NCI-H2227 (cell line): ENCODE data around the gene PRR23A.

Experiments used
- DNase-seq: peaks from one replicate; lab custom pipeline; 2025; ENCODE audit not compliant: unreplicated experiment; lab: John Stamatoyannopoulos, UW

The PRR23A gene

GRCh38 chr3:138974462-138974861, 31.6 kb downstream of the PRR23A start:
- no peak for DNase-seq

- DNase-seq: no peak
Measured at GRCh38 chr3:138972941-138973340, 33.1 kb downstream of the PRR23A start.

GRCh38 chr3:138971766-138972320, 34.2 kb downstream of the PRR23A start:
- no peak for DNase-seq

GRCh38 chr3:138964923-138965322, 41.1 kb downstream of the PRR23A start:
- no peak for DNase-seq

DNA sequence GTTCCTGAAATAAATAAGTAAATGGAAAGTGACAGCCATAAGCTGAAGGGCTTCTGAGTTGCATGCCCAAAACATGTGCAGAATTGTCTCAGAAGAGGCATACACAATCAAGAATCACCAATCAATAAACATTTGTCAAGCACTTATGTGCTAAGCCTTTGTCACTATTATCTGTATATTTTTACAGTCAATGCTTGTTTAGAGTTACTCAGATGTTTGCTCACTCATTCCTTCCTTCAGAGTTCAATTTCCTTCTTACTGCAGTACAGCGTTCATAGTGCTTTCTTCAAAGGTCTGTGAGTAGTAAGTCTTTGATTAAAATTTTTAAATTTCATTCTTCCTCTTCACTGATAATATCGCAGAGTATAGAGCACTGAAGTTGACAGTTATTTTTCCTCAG, 41.8 kb downstream of the PRR23A start:
- DNase-seq: no peak

DNA sequence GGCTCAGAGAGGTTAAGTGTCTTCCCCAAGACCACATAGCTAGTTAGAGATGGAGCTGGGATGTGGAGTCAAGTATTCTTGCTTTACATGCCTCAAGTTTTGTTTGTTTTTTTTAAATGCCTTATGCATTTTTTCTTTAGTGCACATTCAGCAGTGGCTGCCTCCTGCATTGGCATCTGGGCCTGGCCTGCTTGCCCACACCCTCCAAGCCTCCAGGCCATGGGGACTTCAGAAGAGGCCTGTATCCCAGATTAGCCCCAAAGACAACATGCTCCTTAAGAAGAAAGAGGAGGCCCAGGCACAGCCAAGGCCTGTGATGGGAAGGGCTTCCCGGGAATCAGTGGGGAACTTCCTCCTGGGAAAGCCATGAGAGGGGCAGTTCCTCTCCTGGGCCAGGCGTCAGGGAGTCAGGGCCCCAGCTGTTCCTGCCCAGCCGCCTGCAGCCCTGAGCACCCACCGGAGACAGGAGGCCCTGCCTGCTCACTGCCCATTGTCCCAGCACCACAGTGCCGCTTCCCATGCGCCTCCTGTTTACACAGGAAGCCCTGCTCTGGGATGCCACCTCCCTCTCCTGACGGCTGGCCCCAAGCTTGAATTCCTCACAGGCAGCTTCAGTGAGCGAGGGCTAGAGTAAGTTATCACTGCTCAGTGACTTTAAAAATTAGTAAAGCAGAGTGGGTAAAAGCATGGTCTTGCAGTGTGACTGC, 43.1 kb downstream of the PRR23A start:
- no peak for DNase-seq

GRCh38 chr3:138960417-138960852, 45.6 kb downstream of the PRR23A start:
- no peak for DNase-seq
